Sigmoid colon (tissue), 7 donors: Measurements from ENCODE around the gene SHISA8. TPM values are rescaled to one million over a fixed set of nuclear protein-coding genes. Genes with fewer than 3 reads are reported as not detected.

ENCODE experiments used
- DNase-seq: peaks from one replicate; pipeline ENCODE4 v3.0.0-alpha.2; 2019
- H3K27ac ChIP-seq, 4 donors: fragments of 200-600 bp; sonication (generic); one replicate each; pipeline ENCODE4 v1.5.1; 2016 to 2019; ENCODE audit warnings: mild to moderate bottlenecking in 1 of 4
- H3K27me3 ChIP-seq, 3 donors: fragments of 200-600 bp; sonication (generic); one replicate each; pipeline ENCODE4 v1.5.1; 2019; ENCODE audit warnings: mild to moderate bottlenecking in 1 of 3
- H3K36me3 ChIP-seq, 4 donors: fragments of 200-600 bp; sonication (generic); one replicate each; pipeline ENCODE4 v1.5.1; 2016 to 2019
- H3K4me1 ChIP-seq, 4 donors: fragments of 200-600 bp; sonication (generic); one replicate each; pipeline ENCODE4 v1.5.1; 2017 to 2019
- H3K4me3 ChIP-seq, 4 donors: fragments of 200-600 bp; sonication (generic); one replicate each; pipeline ENCODE4 v1.5.1; 2017 to 2019; ENCODE audit warnings: mild to moderate bottlenecking in 2 of 4, moderate library complexity in 1 of 4
- H3K9me3 ChIP-seq, 4 donors: fragments of 200-600 bp in 3 of 4; sonication (generic) in 3 of 4; one replicate each; pipeline versions ENCODE4 v1.5.1 to v1.6.1; 2013 to 2019
- CTCF ChIP-seq, 4 experiments: fragments of 450-650 bp in 3 of 4; fragments of 200-600 bp in 1 of 4; IDR thresholded peaks; one replicate each; pipeline ENCODE4 v1.5.1; 2016 to 2019; ENCODE audit warnings: antibody characterized with exemption in 4 of 4, mild to moderate bottlenecking in 3 of 4, moderate library complexity in 2 of 4
- EP300 ChIP-seq, 4 donors: sonication (generic); formaldehyde crosslinking; IDR thresholded peaks; one replicate each; pipeline ENCODE4 v1.6.1; 2017; ENCODE audit warnings: antibody characterized with exemption in 4 of 4
- POLR2A ChIP-seq, 2 donors: fragments of 450-650 bp; IDR thresholded peaks; one replicate each; pipeline ENCODE4 v1.6.1; 2016; ENCODE audit warnings: antibody characterized with exemption in 2 of 2, mild to moderate bottlenecking in 2 of 2, moderate library complexity in 2 of 2
- POLR2AphosphoS5 ChIP-seq, 4 donors: sonication (generic); formaldehyde crosslinking; IDR thresholded peaks; one replicate each; pipeline ENCODE4 v1.6.1; 2017; ENCODE audit warnings: antibody characterized with exemption in 4 of 4
- WGBS, 2 donors: extraction: QIAGEN DNeasy Blood & Tissue Kit; methylation state at CpG; one replicate each; pipeline ENCODE4 v1.1.7; 2013; 5-methylcytosine and 5-hydroxymethylcytosine counted together
- intact Hi-C: fragments of 100-400 bp; cut with DNase I; formaldehyde crosslinking; loops from one replicate; pipeline ENCODE4 v1.15.1; 2023
- polyA plus RNA-seq, 3 donors: library from polyadenylated mRNA; stranded (reverse); fragments of 200-250 nt; gene quantifications; one replicate each; pipeline ENCODE4 v1.2.3, GENCODE V29; 2013
- total RNA-seq, 4 donors: library from RNA; depleted of rRNA; stranded (reverse); fragments of >200 nt; gene quantifications; one replicate each; pipeline ENCODE4 v1.1.0, GENCODE V29; 2016
- donor health status: healthy with polysubstance abuse.
- donor health status: Bipolar disorder and iron deficiency.
- donor health status: healthy.

The SHISA8 gene
- total and polyA plus RNA-seq, 7 donors = 0.12 TPM; not detected in 6

- WGBS, 2 donors = 76 to 87% methylated on average over 4 of the region's 4 CpGs
- no peak for TF ChIP-seq CTCF (IDR thresholded peaks at IDR 0.05)
- no peak for TF ChIP-seq POLR2AphosphoS5 (IDR thresholded peaks at IDR 0.05)
- no peak for TF ChIP-seq POLR2A (IDR thresholded peaks at IDR 0.05)
Observed at GRCh38 chr22:41888627-41889200, 26.2 kb downstream of the SHISA8 start.

DNA sequence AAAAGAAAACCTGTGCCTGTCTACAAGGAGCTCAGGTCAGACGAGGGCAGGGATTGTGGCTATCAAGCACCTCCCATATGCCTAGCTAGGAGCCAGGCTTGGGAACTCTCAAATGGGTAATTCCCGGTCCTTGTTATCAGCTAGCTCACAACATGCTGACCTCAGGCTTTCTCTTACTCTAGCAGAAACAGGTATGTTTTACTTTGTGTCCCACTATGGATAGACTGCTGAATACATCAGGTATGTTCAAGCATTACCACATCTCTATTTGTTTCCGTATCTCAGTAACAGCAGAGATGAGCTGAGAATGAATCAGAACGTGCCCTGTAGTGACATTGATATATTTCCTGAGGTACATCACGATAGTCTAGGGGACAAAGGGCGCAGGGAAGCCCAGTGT is 29.4 kb downstream of the SHISA8 start:
- Histone ChIP-seq H3K27me3 (no peaks in the 10 kb centered on the region), H3K4me1 (peaks cover 0 to 4% (median 0%) of the 10 kb centered on the region in 4 donors), H3K4me3 (no peak overlapping the region), H3K36me3 (peaks cover 8 to 98% (median 41%) of the 10 kb centered on the region in 4 donors), H3K27ac (no peak overlapping the region), H3K9me3 (no peaks in the 10 kb centered on the region)
- WGBS, 2 donors = 78 to 89% methylated on average over 6 of the region's 6 CpGs
- intact Hi-C loops = no loop called here
- no peak for TF ChIP-seq CTCF (IDR thresholded peaks at IDR 0.05)
- TF ChIP-seq EP300 (IDR thresholded peaks at IDR 0.05) = no peak
- TF ChIP-seq POLR2A (IDR thresholded peaks at IDR 0.05) = no peak
- TF ChIP-seq POLR2AphosphoS5 (IDR thresholded peaks at IDR 0.05) = no peak
- no peak for DNase-seq

More at GRCh38 chr22:41888627-41889200, 26.2 kb downstream of the SHISA8 start:
- no peak for DNase-seq
- Histone ChIP-seq H3K4me3 (no peak overlapping the region), H3K36me3 (peaks cover 12 to 94% (median 36%) of the 10 kb centered on the region in 4 donors), H3K27ac (no peak overlapping the region), H3K27me3 (no peaks in the 10 kb centered on the region), H3K4me1 (peaks cover 0 to 4% (median 0%) of the 10 kb centered on the region in 4 donors), H3K9me3 (no peaks in the 10 kb centered on the region)
- intact Hi-C loops = no loop called here

DNA sequence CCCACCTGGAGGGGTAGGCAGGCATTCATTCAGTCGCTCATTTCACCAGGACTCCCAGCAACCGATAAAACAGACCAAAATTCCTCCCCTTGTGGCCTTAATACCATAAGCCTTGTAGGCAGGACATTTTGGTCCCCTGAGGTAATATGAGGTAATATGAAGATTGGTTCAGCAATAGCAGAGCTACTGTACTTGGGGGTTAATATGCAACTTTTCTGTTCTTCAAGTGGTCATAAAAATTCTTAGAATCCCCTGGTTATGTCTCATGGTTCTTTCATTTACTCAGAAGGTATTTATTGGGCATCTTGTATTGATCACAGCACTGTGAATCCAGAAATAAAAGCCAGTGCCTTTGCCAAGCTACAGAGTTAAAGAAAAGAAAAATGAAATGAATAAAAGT is 29.8 kb downstream of the SHISA8 start:
- Histone ChIP-seq H3K4me1 (peaks cover 0 to 4% (median 0%) of the 10 kb centered on the region in 4 donors), H3K4me3 (no peak overlapping the region), H3K27me3 (no peaks in the 10 kb centered on the region), H3K9me3 (no peaks in the 10 kb centered on the region), H3K27ac (no peak overlapping the region), H3K36me3 (peaks cover 8 to 98% (median 42%) of the 10 kb centered on the region in 4 donors)
- 96 to 98% methylated on average over 2 of the region's 2 CpGs for WGBS, 2 donors
- TF ChIP-seq EP300 (IDR thresholded peaks at IDR 0.05) = no peak
- TF ChIP-seq CTCF (IDR thresholded peaks at IDR 0.05) = no peak
- TF ChIP-seq POLR2AphosphoS5 (IDR thresholded peaks at IDR 0.05) = no peak
- TF ChIP-seq POLR2A (IDR thresholded peaks at IDR 0.05) = no peak
- intact Hi-C loops = no loop called here
- DNase-seq = no peak

DNA sequence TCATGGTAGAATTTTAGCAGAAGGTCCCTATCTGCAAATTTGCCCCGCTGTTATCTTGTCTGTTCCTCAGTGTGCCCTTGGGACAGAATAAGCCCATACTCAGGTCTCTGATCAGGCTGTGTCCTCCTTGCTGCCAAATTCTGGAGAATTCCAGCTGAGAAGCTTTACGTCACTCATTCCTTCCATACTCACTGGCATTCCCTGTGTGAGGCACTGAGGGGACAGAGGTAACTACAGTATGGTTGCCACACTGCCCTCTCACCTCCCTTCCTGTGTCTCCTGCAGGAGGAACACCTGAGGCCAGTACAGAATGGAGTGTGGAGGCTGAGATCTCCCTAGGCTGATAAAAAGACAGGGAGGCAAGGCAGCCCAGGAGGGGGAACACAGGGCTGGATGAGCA is 31.5 kb downstream of the SHISA8 start:
- Histone ChIP-seq H3K36me3 (peaks cover 8 to 99% (median 42%) of the 10 kb centered on the region in 4 donors), H3K27me3 (no peaks in the 10 kb centered on the region), H3K4me1 (peaks cover 0 to 4% (median 0%) of the 10 kb centered on the region in 4 donors), H3K9me3 (no peaks in the 10 kb centered on the region), H3K27ac (no peak overlapping the region), H3K4me3 (no peak overlapping the region)
- intact Hi-C loops = no loop called here
- TF ChIP-seq EP300 (IDR thresholded peaks at IDR 0.05) (no peak), CTCF (IDR thresholded peaks at IDR 0.05) (no peak), POLR2AphosphoS5 (IDR thresholded peaks at IDR 0.05) (no peak), POLR2A (IDR thresholded peaks at IDR 0.05) (no peak)
- DNase-seq = no peak
- WGBS, 2 donors = 91 to 99% methylated on average over 2 of the region's 2 CpGs

DNA sequence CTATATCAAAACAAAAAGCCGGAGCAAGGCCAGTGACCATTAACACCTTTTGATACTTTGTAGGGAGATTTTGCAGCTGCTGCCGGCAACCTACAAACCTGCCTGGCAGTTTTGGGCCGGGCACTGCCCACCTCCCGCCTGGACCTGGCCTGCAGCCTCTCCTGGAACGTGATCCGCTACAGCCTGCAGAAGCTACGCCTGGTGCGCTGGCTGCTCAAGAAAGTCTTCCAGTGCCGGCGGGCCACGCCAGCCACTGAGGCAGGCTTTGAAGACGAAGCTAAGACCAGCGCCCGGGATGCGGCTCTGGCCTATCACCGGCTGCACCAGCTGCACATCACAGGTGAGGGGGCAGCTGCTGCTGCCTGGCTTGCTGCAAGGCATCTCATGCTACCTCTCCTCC is 34.2 kb downstream of the SHISA8 start:
- Histone ChIP-seq H3K9me3 (no peaks in the 10 kb centered on the region), H3K4me1 (peaks cover 0 to 4% (median 0%) of the 10 kb centered on the region in 4 donors), H3K36me3 (peaks cover 9 to 99% (median 38%) of the 10 kb centered on the region in 4 donors), H3K27me3 (no peaks in the 10 kb centered on the region), H3K27ac (no peak overlapping the region), H3K4me3 (no peak overlapping the region)
- 94 to 97% methylated on average over 16 of the region's 16 CpGs for WGBS, 2 donors
- TF ChIP-seq EP300 (IDR thresholded peaks at IDR 0.05) (no peak), POLR2AphosphoS5 (IDR thresholded peaks at IDR 0.05) (no peak), POLR2A (IDR thresholded peaks at IDR 0.05) (no peak), CTCF (IDR thresholded peaks at IDR 0.05) (no peak)
- DNase-seq = no peak
- intact Hi-C loops = no loop called here
